Measurements from ENCODE around the gene STRA6.

The STRA6 gene

DNA sequence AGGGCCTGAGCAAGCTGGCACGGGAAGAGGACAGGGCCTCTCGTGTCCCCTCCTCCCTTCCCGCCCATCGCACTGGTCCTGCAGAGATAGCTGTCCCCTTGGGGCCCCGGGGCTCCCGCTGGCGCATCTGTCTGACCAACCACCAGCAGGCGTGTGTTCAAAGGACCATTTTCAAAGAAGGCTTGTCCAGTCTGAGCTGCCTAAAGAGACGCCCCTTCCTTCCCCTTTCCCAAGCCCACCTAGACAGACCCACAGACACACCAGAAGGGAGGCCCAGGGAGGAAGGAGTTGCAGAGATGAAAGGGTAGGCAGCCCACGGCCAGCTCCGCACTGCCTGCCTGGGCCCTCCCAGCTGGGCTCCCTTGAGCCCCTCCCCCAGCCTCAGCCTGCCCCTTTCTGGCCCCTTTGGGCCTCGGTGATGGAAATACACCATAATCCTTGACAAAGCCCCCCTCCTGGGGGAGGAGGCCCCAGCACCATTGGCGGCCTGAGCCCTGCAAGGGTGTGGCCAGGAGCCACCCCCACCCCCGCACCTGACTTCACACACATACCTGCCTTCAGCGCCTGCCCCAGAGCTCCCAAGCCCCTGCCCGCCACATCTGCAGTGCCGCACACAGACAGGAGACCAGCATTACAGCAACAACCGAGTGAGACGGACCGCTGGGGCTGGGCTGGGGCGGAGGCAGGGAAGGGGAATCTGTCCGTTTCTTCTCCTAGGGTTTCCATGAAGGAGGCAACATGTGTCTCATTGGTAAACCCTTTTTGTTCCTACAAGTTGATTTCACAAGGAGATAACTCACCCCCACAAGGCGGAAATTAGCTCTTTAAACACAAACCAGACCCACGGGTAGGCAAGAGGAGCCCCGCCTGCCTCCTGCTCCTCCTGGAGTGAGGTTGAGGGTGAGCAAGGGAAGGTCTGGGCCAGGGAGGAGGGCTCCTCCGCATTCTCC lies at the start of gene STRA6:
Gene STRA6 (minus strand): TSS at position 336 of the 950 bp plus-strand sequence. CDS start 520 bp downstream, outside the sequence.
- no peak within 1 kb of the TSS for H3K4me3 ChIP-seq (replicated peaks in 1 of 2; ENCODE audit: low read depth in 2 of 2, low read length in 2 of 2)
- peak in 1 of 2 donors; percentile 35 for DNase-seq (ENCODE audit: low read depth in 2 of 2)
- TF ChIP-seq, protein P1, sequence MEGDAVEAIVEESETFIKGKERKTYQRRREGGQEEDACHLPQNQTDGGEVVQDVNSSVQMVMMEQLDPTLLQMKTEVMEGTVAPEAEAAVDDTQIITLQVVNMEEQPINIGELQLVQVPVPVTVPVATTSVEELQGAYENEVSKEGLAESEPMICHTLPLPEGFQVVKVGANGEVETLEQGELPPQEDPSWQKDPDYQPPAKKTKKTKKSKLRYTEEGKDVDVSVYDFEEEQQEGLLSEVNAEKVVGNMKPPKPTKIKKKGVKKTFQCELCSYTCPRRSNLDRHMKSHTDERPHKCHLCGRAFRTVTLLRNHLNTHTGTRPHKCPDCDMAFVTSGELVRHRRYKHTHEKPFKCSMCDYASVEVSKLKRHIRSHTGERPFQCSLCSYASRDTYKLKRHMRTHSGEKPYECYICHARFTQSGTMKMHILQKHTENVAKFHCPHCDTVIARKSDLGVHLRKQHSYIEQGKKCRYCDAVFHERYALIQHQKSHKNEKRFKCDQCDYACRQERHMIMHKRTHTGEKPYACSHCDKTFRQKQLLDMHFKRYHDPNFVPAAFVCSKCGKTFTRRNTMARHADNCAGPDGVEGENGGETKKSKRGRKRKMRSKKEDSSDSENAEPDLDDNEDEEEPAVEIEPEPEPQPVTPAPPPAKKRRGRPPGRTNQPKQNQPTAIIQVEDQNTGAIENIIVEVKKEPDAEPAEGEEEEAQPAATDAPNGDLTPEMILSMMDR (IDR thresholded peaks at IDR 0.05; ENCODE audit: low read depth, low read length): no peak

DNA sequence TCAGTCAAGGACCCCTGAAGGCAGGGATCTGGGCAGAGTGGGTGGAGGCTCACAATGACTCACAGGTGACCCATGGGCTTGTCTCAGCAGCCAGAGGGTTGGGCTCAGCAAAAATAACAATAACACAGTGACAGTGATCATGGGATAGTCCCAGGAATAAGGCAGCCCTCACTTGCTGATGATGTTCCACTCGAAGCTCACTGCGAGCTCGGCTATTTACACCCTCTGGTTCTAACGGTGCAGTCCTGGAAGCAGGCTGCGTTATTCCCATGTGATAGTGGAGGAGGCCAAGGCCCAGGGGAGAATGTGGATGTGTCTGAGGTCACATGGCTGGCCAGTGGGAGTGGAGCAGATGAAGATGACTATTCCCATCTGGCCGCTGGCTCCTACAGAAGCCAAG lies 49.7 kb upstream of the STRA6 start:
- TF ChIP-seq, protein P1 (IDR thresholded peaks at IDR 0.05; ENCODE audit: low read depth, low read length): no peak
- DNase-seq (ENCODE audit: low read depth in 2 of 2): peak; percentile 34 to 66
- no peak overlapping the region for H3K4me3 ChIP-seq (replicated peaks in 1 of 2; ENCODE audit: low read depth in 2 of 2, low read length in 2 of 2)

DNA sequence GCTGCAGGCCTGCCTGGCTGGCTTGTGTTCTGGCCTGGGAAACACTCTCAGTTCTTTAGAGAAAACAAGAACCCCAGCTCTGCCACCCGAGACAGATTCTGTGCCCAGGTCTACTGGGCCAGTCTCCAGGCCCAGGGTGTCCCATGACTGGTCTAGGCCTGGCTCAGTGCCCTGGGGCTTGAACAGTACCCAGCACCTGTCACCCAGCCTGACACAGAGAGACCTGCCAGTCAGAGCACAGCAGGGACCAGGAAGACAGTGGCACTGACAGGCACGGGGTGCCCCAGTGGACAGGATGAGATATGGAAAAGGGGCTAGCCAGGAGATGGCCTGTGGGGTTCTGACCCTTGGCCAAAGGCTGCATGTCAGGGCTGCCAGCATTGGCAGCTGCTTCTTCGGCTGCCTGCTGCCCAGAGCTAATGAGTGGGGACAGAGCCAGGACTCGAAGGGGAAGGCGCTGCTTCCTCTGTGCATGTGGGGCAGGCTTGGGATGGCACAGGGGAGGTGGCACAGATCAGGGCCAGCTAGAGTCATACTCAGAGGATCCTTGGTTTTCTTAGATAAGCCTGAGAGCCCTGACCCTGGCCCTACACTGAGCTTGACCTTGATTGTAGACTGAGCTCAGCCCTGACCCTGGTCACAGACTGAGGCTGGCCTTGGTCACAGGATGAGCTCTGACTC lies 48.7 kb upstream of the STRA6 start:
- TF ChIP-seq, protein P1 (IDR thresholded peaks at IDR 0.05; ENCODE audit: low read depth, low read length): no peak
- DNase-seq (ENCODE audit: low read depth in 2 of 2): no peak
- H3K4me3 ChIP-seq (replicated peaks in 1 of 2; ENCODE audit: low read depth in 2 of 2, low read length in 2 of 2): no peak overlapping the region

- TF ChIP-seq, protein P1 (IDR thresholded peaks at IDR 0.05; ENCODE audit: low read depth, low read length): no peak
- DNase-seq (ENCODE audit: low read depth in 2 of 2): no peak
These were observed 47.7 kb upstream of the STRA6 start for GRCh38 chr15:74250266-74250665.

DNA sequence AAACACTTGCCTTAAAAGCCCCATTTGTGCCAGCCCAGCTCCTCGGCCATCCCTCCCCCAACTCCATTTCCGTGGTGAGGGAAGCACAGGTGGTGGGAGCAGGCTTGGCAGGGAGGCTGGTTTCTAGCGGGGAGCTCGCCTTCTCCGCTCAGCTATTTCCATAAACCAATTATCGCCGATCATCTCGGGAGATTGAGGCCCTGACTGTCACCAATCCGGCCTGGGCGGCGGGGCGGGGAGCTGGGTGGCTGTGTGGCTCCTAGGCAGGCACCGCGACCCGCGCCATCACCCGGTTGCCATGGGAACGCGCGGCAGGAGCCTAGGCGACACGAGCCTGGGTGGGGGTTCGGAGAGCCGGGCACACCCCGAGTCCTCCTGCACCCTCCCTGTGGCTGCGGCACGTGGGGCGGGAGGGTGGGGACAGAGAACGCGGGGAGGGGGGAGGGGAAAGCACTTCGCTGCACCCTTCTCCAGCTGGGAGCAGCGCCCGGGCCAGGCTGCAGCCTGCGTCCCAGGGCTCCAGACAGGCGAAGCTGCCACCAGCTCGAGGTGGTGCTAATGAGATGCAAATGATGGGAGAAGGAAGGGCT lies 42.9 kb upstream of the STRA6 start:
- TF ChIP-seq, protein P1 (IDR thresholded peaks at IDR 0.05; ENCODE audit: low read depth, low read length): no peak
- no peak for DNase-seq (ENCODE audit: low read depth in 2 of 2)
- H3K4me3 ChIP-seq (replicated peaks in 1 of 2; ENCODE audit: low read depth in 2 of 2, low read length in 2 of 2): no peak overlapping the region

More at GRCh38 chr15:74250266-74250665, 47.7 kb upstream of the STRA6 start:
- H3K4me3 ChIP-seq (replicated peaks in 1 of 2; ENCODE audit: low read depth in 2 of 2, low read length in 2 of 2): no peak overlapping the region

GRCh38 chr15:74244822-74245341 lies 42.3 kb upstream of the STRA6 start:
- TF ChIP-seq, protein P1 (IDR thresholded peaks at IDR 0.05; ENCODE audit: low read depth, low read length): no peak
- no peak for DNase-seq (ENCODE audit: low read depth in 2 of 2)
- H3K4me3 ChIP-seq (replicated peaks in 1 of 2; ENCODE audit: low read depth in 2 of 2, low read length in 2 of 2): no peak overlapping the region

Data from cardiac fibroblast (primary cell).